Cardiac fibroblast (primary cell): ENCODE data around the gene PRKN.

ENCODE experiments used
- DNase-seq, 2 donors: peaks; one replicate each; pipeline versions ENCODE4 v3.0.0 to v3.0.0-alpha.2; 2010; ENCODE audit warnings: low read depth in 2 of 2
- H3K4me3 ChIP-seq, 2 donors: replicated peaks in 1 of 2; 1 replicate in 1 of 2; 2 replicates in 1 of 2; pipeline ENCODE4 v1.5.1; 2011; ENCODE audit warnings: low read depth in 2 of 2, low read length in 2 of 2, mild to moderate bottlenecking in 2 of 2, moderate library complexity in 1 of 2
- CTCF ChIP-seq: IDR thresholded peaks from one replicate; pipeline ENCODE4 v1.5.1; 2011; ENCODE audit warnings: low read depth, mild to moderate bottlenecking, low read length, inconsistent platforms

The PRKN gene

GRCh38 chr6:161406646-161407045 is 1320.9 kb downstream of the PRKN start:
- H3K4me3 ChIP-seq, result no peak overlapping the region
- peak; percentile 66 to 96 for DNase-seq
- TF ChIP-seq CTCF, result no peak

GRCh38 chr6:161405418-161405817 is 1322.1 kb downstream of the PRKN start:
- no peak for TF ChIP-seq CTCF
- no peak overlapping the region for H3K4me3 ChIP-seq
- DNase-seq, result no peak

- no peak for DNase-seq
These were observed 1323.8 kb downstream of the PRKN start for GRCh38 chr6:161403717-161404116.

GRCh38 chr6:161401587-161402309 is 1325.8 kb downstream of the PRKN start:
- no peak overlapping the region for H3K4me3 ChIP-seq
- no peak for TF ChIP-seq CTCF

More at GRCh38 chr6:161403717-161404116, 1323.8 kb downstream of the PRKN start:
- no peak for TF ChIP-seq CTCF
- H3K4me3 ChIP-seq, result no peak overlapping the region

GRCh38 chr6:161400671-161401070 is 1326.9 kb downstream of the PRKN start:
- DNase-seq, result peak in 1 of 2 donors; percentile 15
- no peak for TF ChIP-seq CTCF

More at GRCh38 chr6:161401587-161402309, 1325.8 kb downstream of the PRKN start:
- DNase-seq, result no peak

GRCh38 chr6:161396539-161396938 is 1331.0 kb downstream of the PRKN start:
- no peak for DNase-seq
- no peak for TF ChIP-seq CTCF
- H3K4me3 ChIP-seq, result no peak overlapping the region

More at GRCh38 chr6:161400671-161401070, 1326.9 kb downstream of the PRKN start:
- no peak overlapping the region for H3K4me3 ChIP-seq
